Measurements from ENCODE around the gene HNRNPDL. TPM values are rescaled to one million over a fixed set of nuclear protein-coding genes. Genes with fewer than 3 reads are reported as not detected.

HNRNPDL gene
- total and polyA plus RNA-seq, 2 of the 4 experiments (the other 2 are of a cell fraction): 52.9 to 276 TPM

DNA sequence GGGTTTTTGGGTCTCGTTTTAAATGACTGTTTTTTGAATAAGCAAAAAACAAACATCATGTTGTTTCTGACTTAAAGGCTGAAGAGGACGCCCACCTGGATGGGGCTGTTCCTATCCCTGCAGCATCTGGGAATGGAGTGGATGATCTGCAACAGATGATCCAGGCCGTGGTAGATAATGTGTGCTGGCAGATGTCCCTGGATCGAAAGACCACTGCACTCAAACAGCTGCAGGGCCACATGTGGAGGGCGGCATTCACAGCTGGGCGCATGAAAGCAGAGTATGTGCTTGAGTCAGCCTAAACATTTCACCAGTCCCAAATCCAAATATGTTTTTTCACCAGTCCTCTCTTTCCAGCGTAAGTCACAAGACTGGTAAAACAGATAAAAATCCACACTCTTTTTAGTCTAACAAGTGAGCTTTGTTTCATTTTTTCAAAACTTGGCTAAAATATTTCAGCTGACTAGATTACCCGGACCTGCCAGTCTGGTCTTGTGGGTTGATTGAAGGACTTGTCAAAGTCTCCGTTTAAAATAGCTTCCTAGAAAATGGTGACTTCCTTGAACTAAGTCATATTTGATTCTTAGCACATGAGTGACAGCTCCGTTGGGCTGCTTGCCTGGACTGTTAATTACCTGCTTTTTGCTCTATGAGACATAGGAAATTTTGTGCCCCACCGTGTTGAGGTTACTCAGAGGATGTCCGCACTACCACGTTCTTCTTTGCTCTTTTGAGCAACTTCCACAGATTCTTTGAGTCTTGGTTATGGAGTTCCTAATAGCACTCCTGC lies 20.9 kb upstream of the HNRNPDL start:
- H3K4me1 ChIP-seq (ENCODE audit: control insufficient read depth, insufficient read depth, low read length): no peaks in the 10 kb centered on the region
- no peak overlapping the region for H2BK5ac ChIP-seq (ENCODE audit: low read depth, low read length, poor library complexity, severe bottlenecking)
- no peak overlapping the region for H2BK15ac ChIP-seq (ENCODE audit: low read depth, low read length)
- H3K9me1 ChIP-seq (ENCODE audit: insufficient read depth, low read length): no peaks in the 10 kb centered on the region
- no peak for TF ChIP-seq MAZ (IDR thresholded peaks at IDR 0.05; ENCODE audit: borderline replicate concordance, low read depth, low read length)
- no peak for TF ChIP-seq BHLHE40 (IDR thresholded peaks at IDR 0.05; ENCODE audit: low read depth, low read length)
- no peak for TF ChIP-seq SMC3 (IDR thresholded peaks at IDR 0.05; ENCODE audit: low read depth, low read length)
- no peak for TF ChIP-seq MXI1 (IDR thresholded peaks at IDR 0.05; ENCODE audit: borderline replicate concordance, low read depth, low read length)
- TF ChIP-seq RAD21 (IDR thresholded peaks at IDR 0.05; ENCODE audit: low read length): no peak
- no peak for TF ChIP-seq RFX5 (IDR thresholded peaks at IDR 0.05; ENCODE audit: low read depth, low read length)
- TF ChIP-seq, protein P1, sequence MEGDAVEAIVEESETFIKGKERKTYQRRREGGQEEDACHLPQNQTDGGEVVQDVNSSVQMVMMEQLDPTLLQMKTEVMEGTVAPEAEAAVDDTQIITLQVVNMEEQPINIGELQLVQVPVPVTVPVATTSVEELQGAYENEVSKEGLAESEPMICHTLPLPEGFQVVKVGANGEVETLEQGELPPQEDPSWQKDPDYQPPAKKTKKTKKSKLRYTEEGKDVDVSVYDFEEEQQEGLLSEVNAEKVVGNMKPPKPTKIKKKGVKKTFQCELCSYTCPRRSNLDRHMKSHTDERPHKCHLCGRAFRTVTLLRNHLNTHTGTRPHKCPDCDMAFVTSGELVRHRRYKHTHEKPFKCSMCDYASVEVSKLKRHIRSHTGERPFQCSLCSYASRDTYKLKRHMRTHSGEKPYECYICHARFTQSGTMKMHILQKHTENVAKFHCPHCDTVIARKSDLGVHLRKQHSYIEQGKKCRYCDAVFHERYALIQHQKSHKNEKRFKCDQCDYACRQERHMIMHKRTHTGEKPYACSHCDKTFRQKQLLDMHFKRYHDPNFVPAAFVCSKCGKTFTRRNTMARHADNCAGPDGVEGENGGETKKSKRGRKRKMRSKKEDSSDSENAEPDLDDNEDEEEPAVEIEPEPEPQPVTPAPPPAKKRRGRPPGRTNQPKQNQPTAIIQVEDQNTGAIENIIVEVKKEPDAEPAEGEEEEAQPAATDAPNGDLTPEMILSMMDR (conservative IDR thresholded peaks at IDR 0.05; ENCODE audit: low read depth, low read length): no peak
- no peak for TF ChIP-seq RCOR1 (IDR thresholded peaks at IDR 0.05; ENCODE audit: insufficient replicate concordance, low read length)
- no peak for TF ChIP-seq MAFK (IDR thresholded peaks at IDR 0.05; ENCODE audit: low read depth, low read length)
- H3K4me3 ChIP-seq (ENCODE audit: insufficient read depth, low read depth, low read length): no peak overlapping the region
- H3K14ac ChIP-seq (replicated peaks; ENCODE audit: low read depth, low read length): no peak overlapping the region
- H3K36me3 ChIP-seq (ENCODE audit: control insufficient read depth, insufficient read depth, low read length): peaks cover 20% of the 10 kb centered on the region
- H4K91ac ChIP-seq (ENCODE audit: insufficient read depth, low read depth, low read length): no peak overlapping the region
- BruUV-seq (replicated peaks): no TSS peak
- no peak overlapping the region for H2AK9ac ChIP-seq (replicated peaks; ENCODE audit: low read depth, low read length, poor library complexity)
- POLR2A ChIA-PET (ENCODE audit: unreplicated experiment): no interaction called here
- H4K8ac ChIP-seq (ENCODE audit: low read depth in 2 of 2, low read length in 2 of 2): no peak overlapping the region
- H3K56ac ChIP-seq (ENCODE audit: extremely low read depth, insufficient read depth, low read length): no peak overlapping the region
- H3K4ac ChIP-seq (ENCODE audit: low read depth, low read length): no peak overlapping the region
- peaks cover 4% of the 10 kb centered on the region for H4K20me1 ChIP-seq (ENCODE audit: insufficient read depth, low read length)
- peaks cover 25 to 37% of the 10 kb centered on the region in 2 experiments for H3K79me1 ChIP-seq (ENCODE audit: low read depth in 1 of 2, low read length in 2 of 2)
- H2BK120ac ChIP-seq (ENCODE audit: low read depth, low read length): no peak overlapping the region
- H3K9me3 ChIP-seq (ENCODE audit: control insufficient read depth, insufficient read depth, low read length): no peaks in the 10 kb centered on the region
- no peak overlapping the region for H2AFZ ChIP-seq (replicated peaks; ENCODE audit: low read length, poor library complexity)
- dilution Hi-C loops (cut with HindIII; ENCODE audit: low sequenced_read_pairs, unreplicated experiment) (no loop called here), in situ Hi-C loops (cut with MboI; ENCODE audit: low sequenced_read_pairs) (no loop called here), intact Hi-C loops (cut with micrococcal nuclease) (no loop called here)
- no peak overlapping the region for H3K4me2 ChIP-seq (ENCODE audit: low read depth, low read length)
- no peak overlapping the region for H3K23ac ChIP-seq (ENCODE audit: low read depth, low read length)
- no peak overlapping the region for H3K9ac ChIP-seq (ENCODE audit: low read depth, low read length)
- no peaks in the 10 kb centered on the region for H3K27me3 ChIP-seq (ENCODE audit: control insufficient read depth, insufficient read depth, low read length)
- ATAC-seq (ENCODE audit: low read depth) (no peak), DNase-seq (no peak)
- no peak overlapping the region for H2AK5ac ChIP-seq (ENCODE audit: low read depth, low read length)
- no peak overlapping the region for H2BK20ac ChIP-seq (ENCODE audit: low read depth, low read length)
- 77% methylated on average over 2 of the region's 13 CpGs; no CpG with 5 or more reads in 1 of the 2 experiments for WGBS, 2 experiments (ENCODE audit: extremely low coverage in 2 of 2, insufficient read length in 1 of 2)
- H4K5ac ChIP-seq (ENCODE audit: low read depth, low read length): no peak overlapping the region
- H3K27ac ChIP-seq (ENCODE audit: insufficient read depth, low read length): no peak overlapping the region
- CTCF ChIA-PET: no interaction called here
- no peak overlapping the region for H3K18ac ChIP-seq (ENCODE audit: low read depth, low read length)

All from IMR-90 (cell line).